ENCODE measurements around the gene PCMTD2. TPM values are rescaled to one million over a fixed set of nuclear protein-coding genes. Genes with fewer than 3 reads are reported as not detected.
A peak's percentile ranks its signal among the peaks of the same experiment; 100 is the strongest.

Gene PCMTD2
- total RNA-seq, 1 donor from 2014 or later: 82.4 TPM

DNA sequence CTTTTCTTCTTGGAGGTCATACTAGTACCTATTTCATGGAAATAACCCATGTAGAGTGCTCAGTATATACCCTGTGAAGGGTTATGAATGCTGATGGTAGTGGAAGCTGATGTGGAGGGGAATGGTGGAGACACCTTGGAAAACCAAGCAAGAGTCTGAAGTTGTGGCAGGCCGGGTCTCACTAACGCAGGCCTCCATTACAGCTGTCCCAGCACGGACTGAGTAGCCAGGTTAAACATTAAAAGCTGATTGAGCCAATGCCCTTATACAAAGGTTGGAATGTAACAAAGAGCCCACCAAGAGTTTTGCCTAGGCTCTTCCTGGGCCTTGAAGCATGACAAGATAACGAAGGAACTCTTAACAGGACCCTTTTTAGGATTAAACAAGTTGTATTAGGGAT lies 2.1 kb upstream of the PCMTD2 start:
- no peak overlapping the region for H3K27ac Mint-ChIP-seq (ENCODE audit: unreplicated experiment)
- no peak overlapping the region for H3K4me3 Mint-ChIP-seq (ENCODE audit: unreplicated experiment)
- H3K4me1 Mint-ChIP-seq (ENCODE audit: low read depth, unreplicated experiment): peaks cover 16% of the 10 kb centered on the region
- TF ChIP-seq, protein P1, sequence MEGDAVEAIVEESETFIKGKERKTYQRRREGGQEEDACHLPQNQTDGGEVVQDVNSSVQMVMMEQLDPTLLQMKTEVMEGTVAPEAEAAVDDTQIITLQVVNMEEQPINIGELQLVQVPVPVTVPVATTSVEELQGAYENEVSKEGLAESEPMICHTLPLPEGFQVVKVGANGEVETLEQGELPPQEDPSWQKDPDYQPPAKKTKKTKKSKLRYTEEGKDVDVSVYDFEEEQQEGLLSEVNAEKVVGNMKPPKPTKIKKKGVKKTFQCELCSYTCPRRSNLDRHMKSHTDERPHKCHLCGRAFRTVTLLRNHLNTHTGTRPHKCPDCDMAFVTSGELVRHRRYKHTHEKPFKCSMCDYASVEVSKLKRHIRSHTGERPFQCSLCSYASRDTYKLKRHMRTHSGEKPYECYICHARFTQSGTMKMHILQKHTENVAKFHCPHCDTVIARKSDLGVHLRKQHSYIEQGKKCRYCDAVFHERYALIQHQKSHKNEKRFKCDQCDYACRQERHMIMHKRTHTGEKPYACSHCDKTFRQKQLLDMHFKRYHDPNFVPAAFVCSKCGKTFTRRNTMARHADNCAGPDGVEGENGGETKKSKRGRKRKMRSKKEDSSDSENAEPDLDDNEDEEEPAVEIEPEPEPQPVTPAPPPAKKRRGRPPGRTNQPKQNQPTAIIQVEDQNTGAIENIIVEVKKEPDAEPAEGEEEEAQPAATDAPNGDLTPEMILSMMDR (IDR thresholded peaks at IDR 0.05; ENCODE audit: partially characterized antibody, unreplicated experiment): no peak
- peaks cover 23% of the 10 kb centered on the region for H3K27me3 Mint-ChIP-seq (ENCODE audit: unreplicated experiment)
- H3K9me3 Mint-ChIP-seq (ENCODE audit: unreplicated experiment): peaks cover 26% of the 10 kb centered on the region
- peaks cover 4% of the 10 kb centered on the region for H3K36me3 Mint-ChIP-seq (ENCODE audit: unreplicated experiment)
- no peak for DNase-seq

DNA sequence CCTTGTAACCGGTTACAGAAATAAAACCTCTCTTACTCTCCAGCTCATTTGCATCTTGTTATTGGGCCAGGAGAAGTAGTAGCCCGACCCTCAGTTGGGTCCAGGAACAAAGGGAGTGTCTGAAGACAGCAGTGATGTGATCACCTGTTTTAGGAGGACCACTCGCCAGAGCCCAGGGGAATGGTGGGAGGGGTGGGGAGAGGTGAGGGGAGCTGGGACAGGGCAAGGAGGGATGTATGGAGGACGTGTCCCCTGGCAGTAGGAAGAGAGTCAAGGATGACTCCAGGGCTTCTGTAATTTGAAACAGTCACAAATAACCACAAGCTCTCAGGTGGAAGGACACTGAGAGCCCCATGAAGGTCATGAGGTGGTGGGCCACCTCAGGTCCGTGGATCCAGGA lies 1.4 kb upstream of the PCMTD2 start:
- TF ChIP-seq, protein P1 (IDR thresholded peaks at IDR 0.05; ENCODE audit: partially characterized antibody, unreplicated experiment): no peak
- Mint-ChIP-seq H3K4me3 (ENCODE audit: unreplicated experiment) (peak overlapping the region; percentile 83), H3K4me1 (ENCODE audit: low read depth, unreplicated experiment) (peaks cover 22% of the 10 kb centered on the region), H3K27me3 (ENCODE audit: unreplicated experiment) (peaks cover 23% of the 10 kb centered on the region), H3K36me3 (ENCODE audit: unreplicated experiment) (peaks cover 4% of the 10 kb centered on the region), H3K27ac (ENCODE audit: unreplicated experiment) (peak overlapping the region; percentile 86), H3K9me3 (ENCODE audit: unreplicated experiment) (peaks cover 26% of the 10 kb centered on the region)
- DNase-seq: no peak

DNA sequence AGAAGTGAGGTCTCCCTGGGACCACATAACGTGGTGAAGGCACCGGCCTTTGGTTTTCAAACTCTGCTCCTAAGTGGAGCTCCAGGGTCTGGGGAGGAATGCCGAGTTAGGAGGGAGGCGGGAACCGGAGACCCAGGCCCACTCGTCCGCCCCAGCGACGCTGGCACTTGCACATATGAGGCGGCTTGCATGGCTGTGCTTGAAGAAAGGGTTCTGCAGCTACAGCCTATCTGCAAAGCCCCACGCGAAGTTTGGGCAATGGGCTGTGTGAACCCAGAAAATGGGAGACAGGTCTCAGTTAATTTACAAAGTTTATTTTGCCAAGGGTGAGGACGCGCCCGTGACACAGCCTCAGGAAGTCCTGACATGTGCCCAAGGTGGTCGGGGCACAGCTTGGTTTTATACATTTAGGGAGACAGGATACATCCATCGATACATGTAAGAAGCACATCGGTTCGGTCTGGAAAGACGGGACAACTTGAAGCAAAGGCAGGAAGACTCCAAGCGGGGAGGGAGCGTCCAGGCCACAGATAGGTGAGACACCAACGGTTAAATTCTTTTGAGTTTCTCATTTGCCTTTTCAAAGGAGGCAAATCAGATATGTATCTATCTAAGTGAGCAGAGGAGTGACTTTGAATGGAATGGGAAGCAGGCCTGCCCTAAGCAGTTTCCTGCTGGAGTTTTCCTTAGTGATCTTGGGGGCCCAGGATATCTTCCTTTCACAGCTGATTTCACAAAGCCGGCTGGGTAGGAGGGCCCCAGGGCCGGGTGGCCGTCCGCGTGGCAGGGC lies 782 bp upstream of the PCMTD2 start:
- peaks cover 23% of the 10 kb centered on the region for H3K27me3 Mint-ChIP-seq (ENCODE audit: unreplicated experiment)
- H3K4me1 Mint-ChIP-seq (ENCODE audit: low read depth, unreplicated experiment): peaks cover 22% of the 10 kb centered on the region
- TF ChIP-seq, protein P1 (IDR thresholded peaks at IDR 0.05; ENCODE audit: partially characterized antibody, unreplicated experiment): no peak
- H3K27ac Mint-ChIP-seq (ENCODE audit: unreplicated experiment): peak overlapping the region; percentile 86
- H3K36me3 Mint-ChIP-seq (ENCODE audit: unreplicated experiment): peaks cover 4% of the 10 kb centered on the region
- peak overlapping the region; percentile 83 for H3K4me3 Mint-ChIP-seq (ENCODE audit: unreplicated experiment)
- no peak for DNase-seq
- H3K9me3 Mint-ChIP-seq (ENCODE audit: unreplicated experiment): peaks cover 25% of the 10 kb centered on the region

DNA sequence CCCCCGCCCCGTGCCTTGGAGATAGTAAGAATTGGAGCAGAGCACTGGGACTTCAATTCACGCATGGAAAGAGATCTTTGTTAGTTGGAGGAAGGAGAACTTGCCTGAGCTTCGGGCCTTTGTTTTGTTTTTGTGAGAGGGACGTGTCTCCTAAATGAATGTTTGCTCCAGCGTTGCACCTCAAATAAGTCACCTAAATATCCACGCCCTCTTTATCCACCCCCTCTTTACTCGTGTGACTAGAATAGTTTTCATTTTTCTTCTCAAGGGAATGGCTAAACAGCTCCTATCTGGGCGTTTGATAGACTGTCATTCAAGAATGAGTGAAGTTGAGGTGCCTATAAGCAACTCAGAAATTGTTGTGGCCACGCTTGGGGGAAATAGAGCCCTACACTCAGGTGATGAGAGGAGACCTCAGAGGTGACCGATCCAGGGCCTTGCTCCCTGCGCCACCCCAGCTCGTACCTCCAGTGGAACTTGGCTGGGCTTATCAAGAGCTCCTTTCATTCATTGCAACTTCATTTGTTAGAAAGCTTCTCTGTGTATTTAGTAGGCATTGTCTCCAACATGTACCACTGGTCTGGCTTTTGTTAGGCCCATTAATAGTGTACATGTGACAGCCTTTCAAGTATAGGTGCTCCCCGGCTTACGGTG lies 861 bp downstream of the PCMTD2 start:
- peaks cover 22% of the 10 kb centered on the region for H3K9me3 Mint-ChIP-seq (ENCODE audit: unreplicated experiment)
- H3K4me1 Mint-ChIP-seq (ENCODE audit: low read depth, unreplicated experiment): peaks cover 22% of the 10 kb centered on the region
- TF ChIP-seq, protein P1 (IDR thresholded peaks at IDR 0.05; ENCODE audit: partially characterized antibody, unreplicated experiment): no peak
- H3K36me3 Mint-ChIP-seq (ENCODE audit: unreplicated experiment): no peaks in the 10 kb centered on the region
- H3K4me3 Mint-ChIP-seq (ENCODE audit: unreplicated experiment): peak overlapping the region; percentile 95
- no peak for DNase-seq
- H3K27me3 Mint-ChIP-seq (ENCODE audit: unreplicated experiment): peaks cover 19% of the 10 kb centered on the region
- peak overlapping the region; percentile 93 for H3K27ac Mint-ChIP-seq (ENCODE audit: unreplicated experiment)

All from glutamatergic neuron (in vitro differentiated cells).